ENCODE results near the gene MED13L.

GRCh38 chr12:116220756-116221155 lies 56.7 kb downstream of the MED13L start:
- TF ChIP-seq, protein P1, sequence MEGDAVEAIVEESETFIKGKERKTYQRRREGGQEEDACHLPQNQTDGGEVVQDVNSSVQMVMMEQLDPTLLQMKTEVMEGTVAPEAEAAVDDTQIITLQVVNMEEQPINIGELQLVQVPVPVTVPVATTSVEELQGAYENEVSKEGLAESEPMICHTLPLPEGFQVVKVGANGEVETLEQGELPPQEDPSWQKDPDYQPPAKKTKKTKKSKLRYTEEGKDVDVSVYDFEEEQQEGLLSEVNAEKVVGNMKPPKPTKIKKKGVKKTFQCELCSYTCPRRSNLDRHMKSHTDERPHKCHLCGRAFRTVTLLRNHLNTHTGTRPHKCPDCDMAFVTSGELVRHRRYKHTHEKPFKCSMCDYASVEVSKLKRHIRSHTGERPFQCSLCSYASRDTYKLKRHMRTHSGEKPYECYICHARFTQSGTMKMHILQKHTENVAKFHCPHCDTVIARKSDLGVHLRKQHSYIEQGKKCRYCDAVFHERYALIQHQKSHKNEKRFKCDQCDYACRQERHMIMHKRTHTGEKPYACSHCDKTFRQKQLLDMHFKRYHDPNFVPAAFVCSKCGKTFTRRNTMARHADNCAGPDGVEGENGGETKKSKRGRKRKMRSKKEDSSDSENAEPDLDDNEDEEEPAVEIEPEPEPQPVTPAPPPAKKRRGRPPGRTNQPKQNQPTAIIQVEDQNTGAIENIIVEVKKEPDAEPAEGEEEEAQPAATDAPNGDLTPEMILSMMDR (conservative IDR thresholded peaks at IDR 0.05 in 1 of 2, IDR thresholded peaks at IDR 0.05 in 1 of 2; ENCODE audit: low read depth in 1 of 2, low read length in 2 of 2), result no peak
- no peak for TF ChIP-seq EZH2 (IDR thresholded peaks at IDR 0.05; ENCODE audit: low read length, missing control alignments)
